Epithelial cell of prostate (primary cell): Measurements from ENCODE around the gene ESYT2.
"Not testable (repeated sequence)": the region's sequence is repeated elsewhere in the genome, so short reads cannot be mapped to it uniquely, and the experiment has no call there.

ENCODE experiments used
- DNase-seq: peaks from one replicate; pipeline ENCODE4 v3.0.0-alpha.2; 2011; ENCODE audit warnings: low read depth, low spot score
- H3K27ac ChIP-seq: fragments of 450-650 bp; 2 replicates; pipeline ENCODE4 v1.5.1; 2017; ENCODE audit warnings: mild to moderate bottlenecking

ESYT2 gene

GRCh38 chr7:158858592-158859503, 29.5 kb upstream of the ESYT2 start:
- no peak overlapping the region for H3K27ac ChIP-seq
- DNase-seq = no peak

DNA sequence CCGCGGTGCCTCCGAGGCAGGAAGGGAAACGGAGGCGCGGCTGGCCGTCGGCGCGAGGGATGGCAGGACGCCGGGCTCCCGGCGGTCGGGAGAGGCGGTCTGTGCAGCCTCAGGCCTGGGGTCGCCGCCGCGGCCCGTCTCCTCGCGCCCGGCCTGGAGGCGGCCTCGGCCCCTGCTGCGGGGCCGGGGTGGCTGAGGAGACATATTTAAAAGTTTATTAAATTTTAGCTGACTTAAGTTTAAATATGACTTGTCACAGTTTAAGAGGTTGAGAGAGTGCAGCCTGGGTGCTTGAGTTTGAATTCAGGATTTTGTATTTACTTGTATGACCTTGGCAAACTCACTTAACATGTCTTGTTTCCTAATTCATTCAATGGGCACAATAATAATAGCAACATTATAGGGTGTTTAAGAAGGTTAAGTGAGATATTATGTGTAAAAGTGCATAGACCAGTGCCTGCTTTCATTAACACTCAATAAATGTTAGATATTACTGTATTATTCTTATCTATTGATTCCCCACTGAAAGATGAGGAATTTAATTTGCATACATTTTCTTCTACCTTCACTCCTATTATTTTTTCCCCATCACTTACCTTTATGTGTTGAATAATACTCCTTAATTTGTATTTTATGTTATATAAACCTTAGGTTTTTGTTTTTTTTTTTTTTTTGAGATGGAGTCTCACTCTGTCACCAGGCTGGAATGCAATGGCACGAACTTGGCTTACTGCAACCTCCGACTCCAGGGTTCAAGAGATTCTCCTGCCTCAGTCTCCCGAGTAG, 27.8 kb upstream of the ESYT2 start:
- no peak for DNase-seq
- H3K27ac ChIP-seq = peak overlapping the region; percentile 36

DNA sequence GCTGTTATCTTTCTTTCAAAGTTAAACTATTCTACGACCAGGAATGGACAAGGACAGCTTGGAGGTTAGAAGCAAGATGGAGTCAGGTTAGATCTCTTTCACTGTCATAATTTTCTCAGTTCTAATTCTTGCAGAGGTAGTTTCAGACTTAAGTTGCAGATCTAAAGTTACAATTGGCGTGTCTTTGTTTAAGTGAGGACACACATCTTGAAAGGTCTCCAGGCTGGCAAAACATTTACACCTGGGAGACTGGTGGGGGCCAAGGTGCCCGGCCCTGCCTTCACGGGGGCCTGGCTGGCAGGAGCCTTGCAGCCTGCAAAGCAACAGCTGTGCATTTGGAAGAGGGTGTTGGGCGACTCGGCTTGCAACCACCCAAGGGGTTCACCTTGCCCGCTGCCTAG, 25.4 kb upstream of the ESYT2 start:
- no peak overlapping the region for H3K27ac ChIP-seq
- DNase-seq = no peak

- no peak for DNase-seq
- no peak overlapping the region for H3K27ac ChIP-seq
Observed at GRCh38 chr7:158850545-158851102, 21.3 kb upstream of the ESYT2 start.

- no peak overlapping the region for H3K27ac ChIP-seq
- DNase-seq = no peak
Observed at GRCh38 chr7:158849768-158850544, 20.6 kb upstream of the ESYT2 start.

- no peak for DNase-seq
- no peak overlapping the region for H3K27ac ChIP-seq
Observed at GRCh38 chr7:158849442-158849767, 20.1 kb upstream of the ESYT2 start.

- DNase-seq = no peak
- no peak overlapping the region for H3K27ac ChIP-seq
Observed at GRCh38 chr7:158847451-158847866, 18.1 kb upstream of the ESYT2 start.

- DNase-seq = no peak
- H3K27ac ChIP-seq = no peak overlapping the region
Observed at GRCh38 chr7:158846304-158846703, 17.0 kb upstream of the ESYT2 start.

DNA sequence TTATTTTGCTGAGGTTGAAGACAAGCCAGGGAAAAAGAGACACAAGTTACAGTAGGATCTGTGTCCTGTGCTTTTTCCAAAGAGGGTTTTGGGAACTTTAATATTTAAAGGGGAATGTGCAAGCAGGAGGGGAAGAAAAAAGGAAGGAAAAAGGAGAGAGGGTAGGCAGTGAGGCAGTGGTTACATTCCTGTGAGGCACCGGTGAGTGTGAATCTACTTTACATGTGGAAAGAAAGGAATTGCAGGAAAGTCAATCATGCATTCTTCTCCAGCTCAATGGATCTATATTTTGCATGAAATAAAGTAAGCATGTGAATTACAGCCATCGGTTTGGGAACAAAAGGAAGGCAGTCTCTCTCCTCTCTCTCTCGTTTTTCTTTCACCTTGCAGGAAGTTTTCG, 14.5 kb upstream of the ESYT2 start:
- H3K27ac ChIP-seq = no peak overlapping the region
- DNase-seq = no peak

DNA sequence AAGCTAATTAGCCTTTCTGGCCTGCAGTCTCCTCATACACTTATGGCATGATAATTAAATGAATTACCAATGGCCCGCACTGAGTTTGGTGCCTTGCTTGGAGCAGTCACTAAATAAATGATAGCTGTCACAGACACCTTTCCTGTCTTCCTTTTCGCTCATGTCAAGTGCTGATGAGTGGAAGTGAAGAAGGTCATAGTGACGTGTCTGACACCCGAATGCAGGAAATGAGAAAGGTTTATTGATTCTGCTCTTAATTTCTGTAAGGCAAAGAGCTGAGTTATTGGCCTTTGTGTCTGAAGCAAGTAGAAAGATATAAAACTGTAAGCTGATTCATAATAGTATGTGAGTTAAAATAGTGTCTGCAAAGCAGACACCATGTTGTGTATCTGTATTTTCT, 13.2 kb upstream of the ESYT2 start:
- no peak overlapping the region for H3K27ac ChIP-seq
- no peak for DNase-seq

DNA sequence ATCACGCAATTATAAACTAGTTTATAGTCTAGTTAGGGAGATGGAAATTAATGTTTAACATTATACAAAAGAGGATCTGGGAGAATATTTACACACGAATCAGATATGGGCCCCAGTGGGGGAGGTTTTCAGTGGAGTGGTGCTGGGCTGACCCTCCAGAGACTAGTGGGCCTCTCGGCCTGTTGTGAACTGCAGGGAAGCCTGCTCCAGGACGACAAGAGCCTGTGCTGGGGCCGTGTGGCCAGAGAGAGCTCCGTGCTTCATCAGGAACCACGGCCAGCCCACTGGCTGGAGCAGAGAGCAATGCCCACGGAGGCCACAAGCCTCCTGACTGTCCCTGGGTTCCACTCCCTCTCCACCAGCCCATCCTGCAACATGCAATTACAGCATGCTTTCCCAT, 11.3 kb upstream of the ESYT2 start:
- DNase-seq = no peak
- H3K27ac ChIP-seq = no peak overlapping the region

DNA sequence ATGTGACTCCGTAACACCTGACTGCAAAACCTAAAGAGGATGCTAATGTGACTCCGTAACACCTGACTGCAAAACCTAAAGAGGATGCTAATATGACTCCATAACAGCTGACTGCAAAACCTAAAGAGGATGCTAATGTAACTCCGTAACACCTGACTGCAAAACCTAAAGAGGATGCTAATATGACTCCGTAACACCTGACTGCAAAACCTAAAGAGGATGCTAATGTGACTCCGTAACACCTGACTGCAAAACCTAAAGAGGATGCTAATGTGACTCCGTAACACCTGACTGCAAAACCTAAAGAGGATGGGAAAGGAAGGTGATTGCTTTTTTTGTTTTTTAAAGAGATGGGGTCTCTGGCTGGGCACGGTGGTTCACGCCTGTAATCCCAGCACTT, 9.9 kb upstream of the ESYT2 start:
- not testable (repeated sequence) for DNase-seq, H3K27ac ChIP-seq

DNA sequence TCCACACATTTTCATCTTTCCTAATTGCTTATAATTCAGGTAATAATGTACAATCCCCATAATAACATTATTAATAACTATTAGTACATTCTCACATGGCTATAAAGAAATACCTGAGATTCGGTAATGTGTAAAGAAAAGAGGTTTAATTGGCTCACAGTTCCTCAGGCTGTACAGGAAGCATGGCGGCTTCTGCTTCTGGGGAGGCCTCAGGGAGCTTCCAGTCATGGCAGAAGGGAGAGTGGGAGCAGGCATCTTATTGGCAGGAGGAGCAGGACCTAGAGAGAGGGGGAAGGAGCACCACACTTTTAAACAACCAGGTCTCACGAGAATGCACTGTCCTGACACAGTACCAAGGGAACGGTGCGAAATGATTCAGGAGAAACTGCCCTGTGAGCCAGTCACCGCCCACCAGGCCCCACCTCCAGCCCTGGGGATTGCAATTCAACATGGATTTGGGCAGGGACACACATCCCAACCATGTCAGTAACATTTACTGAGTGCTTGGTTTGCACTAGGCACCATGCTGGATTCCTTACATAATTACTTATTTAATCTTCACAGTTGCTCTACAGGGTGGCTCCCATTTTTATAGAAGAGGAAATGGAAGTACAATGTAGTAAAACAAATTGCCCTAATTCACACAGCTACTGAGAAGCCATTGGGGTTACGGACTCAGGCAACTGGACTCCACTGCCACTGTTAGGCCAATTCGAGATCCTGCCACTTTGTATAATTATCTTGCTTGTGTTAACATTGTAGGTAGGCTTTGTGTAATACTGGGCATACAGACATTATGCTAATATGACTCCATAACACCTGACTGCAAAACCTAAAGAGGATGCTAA, 8.7 kb upstream of the ESYT2 start:
- DNase-seq = no peak
- no peak overlapping the region for H3K27ac ChIP-seq

DNA sequence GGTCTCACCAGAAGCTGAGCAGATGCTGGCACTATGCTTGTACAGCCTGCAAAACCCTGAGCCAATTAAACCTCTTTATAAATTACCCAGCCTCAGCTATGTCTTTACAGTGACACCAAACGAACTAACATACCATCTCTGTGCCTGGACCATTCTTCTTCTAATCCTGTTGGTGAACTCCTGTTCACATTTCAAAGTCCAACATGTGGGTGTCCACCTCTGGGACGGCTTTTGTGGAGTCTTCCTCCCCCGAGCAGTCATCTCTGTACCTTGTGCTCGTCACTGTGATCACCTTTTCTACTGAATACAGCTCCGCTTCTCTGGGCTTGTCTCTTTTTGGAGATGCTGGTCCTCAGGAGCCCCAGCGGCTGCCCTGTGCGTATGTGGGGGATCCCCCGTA, 7.4 kb upstream of the ESYT2 start:
- DNase-seq = no peak
- H3K27ac ChIP-seq = no peak overlapping the region

DNA sequence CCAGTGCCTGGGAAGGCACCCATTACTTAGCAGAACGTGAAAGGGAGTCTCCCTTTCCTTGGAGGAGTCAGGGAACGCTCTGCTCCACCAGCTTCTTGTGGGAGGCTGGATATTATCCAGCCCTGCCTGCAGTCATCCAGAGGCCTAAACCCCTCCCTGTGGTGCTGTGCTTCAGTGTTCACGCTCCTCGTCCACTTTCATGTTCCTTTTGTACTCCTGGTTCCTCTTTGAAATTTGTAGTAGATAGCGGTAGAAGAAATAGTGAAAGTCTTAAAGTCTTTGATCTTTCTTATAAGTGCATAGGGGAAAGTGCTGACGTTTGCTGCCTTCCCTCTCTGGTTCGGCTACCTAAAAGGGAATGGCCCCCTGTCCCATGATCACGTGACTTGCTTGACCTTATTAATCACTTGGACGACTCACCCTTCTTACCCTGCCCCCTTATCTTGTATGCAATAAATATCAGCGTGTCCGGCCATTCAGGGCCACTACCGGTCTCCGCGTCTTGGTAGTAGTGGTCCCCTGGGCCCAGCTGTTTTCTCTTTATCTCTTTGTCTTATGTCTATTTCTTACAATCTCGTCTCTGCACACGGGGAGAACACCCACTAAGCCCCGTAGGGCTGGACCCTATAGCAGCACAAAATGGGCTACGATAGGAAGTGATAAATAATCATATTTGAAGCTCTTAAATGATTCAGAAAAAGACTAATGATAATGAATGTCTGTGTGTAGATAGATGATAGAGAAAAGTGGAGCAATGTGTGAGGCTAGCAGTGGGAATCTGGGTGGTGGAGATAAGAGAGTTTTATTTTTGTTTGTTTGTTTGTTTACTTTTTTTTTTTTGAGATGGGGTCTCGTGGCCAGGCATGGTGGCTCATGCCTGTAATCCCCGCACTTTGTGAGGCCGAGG, 5.8 kb upstream of the ESYT2 start:
- DNase-seq = no peak
- no peak overlapping the region for H3K27ac ChIP-seq

DNA sequence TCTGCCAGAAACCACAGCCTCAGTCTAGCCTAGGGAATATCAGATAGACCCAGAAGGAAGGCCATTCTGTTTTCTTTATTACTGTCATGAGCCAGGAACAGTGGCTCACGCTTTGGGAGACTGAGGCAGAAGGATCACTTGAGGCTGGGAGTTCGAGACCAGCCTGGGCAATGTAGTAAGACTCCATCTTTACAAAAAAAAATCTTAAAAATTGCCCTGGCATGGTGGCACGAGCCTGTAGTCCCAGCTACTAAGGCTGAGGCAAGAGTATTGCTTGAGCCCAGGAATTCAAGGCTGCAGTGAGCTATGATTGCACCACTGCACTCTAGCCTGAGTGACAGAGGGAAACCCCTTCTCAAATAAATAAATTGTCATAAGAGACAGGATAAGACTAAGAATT, 3.7 kb upstream of the ESYT2 start:
- H3K27ac ChIP-seq = no peak overlapping the region
- DNase-seq = no peak

DNA sequence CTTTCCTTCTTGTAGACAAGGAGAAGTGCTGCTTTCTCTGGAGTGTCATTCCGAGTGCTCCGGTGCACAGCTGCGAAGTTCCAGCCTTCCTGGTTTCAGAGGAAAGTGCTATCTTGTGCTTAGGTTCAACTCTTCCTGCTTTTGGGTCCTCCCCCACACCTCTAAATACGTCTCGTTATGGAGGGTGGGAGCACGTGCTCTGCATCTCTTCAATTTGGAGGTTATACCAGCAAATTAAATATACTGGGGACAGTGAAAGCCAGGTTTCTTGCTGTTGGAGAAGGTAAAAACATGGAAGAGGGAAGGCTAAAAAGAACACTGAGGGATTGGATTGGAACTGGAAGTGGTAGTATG, 2.4 kb upstream of the ESYT2 start:
- H3K27ac ChIP-seq = no peak overlapping the region
- no peak for DNase-seq

GRCh38 chr7:158830211-158830723, 958 bp upstream of the ESYT2 start:
- H3K27ac ChIP-seq = peak overlapping the region; percentile 87
- DNase-seq = no peak

GRCh38 chr7:158829021-158829341, 328 bp downstream of the ESYT2 start:
- DNase-seq = no peak
- peak overlapping the region; percentile 87 for H3K27ac ChIP-seq
